ENCODE results near the gene CCNI. TPM values are rescaled to one million over a fixed set of nuclear protein-coding genes. Genes with fewer than 3 reads are reported as not detected.
"Not testable (repeated sequence)": the region's sequence is repeated elsewhere in the genome, so short reads cannot be mapped to it uniquely, and the experiment has no call there.

The CCNI gene
- total RNA-seq, 1 donor from 2014 or later = 600 TPM

DNA sequence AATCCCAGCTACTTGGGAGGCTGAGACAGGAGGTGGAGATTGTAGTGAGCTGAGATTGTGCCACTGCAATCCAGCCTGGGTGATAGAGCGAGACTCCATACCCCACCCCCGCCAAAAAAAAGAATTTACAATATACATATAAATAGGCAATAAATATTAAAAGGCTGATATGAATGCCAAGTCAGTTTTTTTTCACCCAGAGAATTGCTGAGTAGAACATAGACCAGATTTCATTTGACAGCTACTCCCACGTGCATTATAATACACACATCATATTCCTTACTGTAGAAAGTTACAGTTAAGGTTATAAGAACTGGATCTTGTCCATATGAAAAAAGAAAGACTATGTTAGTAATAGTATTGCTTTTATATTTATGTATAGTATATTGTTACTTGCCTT, 18.7 kb upstream of the CCNI start:
- peaks cover 5% of the 10 kb centered on the region for H3K9me3 Mint-ChIP-seq (ENCODE audit: unreplicated experiment)
- H3K27ac Mint-ChIP-seq (ENCODE audit: unreplicated experiment) = no peak overlapping the region
- H3K27me3 Mint-ChIP-seq (ENCODE audit: unreplicated experiment) = no peaks in the 10 kb centered on the region
- H3K36me3 Mint-ChIP-seq (ENCODE audit: unreplicated experiment) = no peaks in the 10 kb centered on the region
- TF ChIP-seq, protein P1, sequence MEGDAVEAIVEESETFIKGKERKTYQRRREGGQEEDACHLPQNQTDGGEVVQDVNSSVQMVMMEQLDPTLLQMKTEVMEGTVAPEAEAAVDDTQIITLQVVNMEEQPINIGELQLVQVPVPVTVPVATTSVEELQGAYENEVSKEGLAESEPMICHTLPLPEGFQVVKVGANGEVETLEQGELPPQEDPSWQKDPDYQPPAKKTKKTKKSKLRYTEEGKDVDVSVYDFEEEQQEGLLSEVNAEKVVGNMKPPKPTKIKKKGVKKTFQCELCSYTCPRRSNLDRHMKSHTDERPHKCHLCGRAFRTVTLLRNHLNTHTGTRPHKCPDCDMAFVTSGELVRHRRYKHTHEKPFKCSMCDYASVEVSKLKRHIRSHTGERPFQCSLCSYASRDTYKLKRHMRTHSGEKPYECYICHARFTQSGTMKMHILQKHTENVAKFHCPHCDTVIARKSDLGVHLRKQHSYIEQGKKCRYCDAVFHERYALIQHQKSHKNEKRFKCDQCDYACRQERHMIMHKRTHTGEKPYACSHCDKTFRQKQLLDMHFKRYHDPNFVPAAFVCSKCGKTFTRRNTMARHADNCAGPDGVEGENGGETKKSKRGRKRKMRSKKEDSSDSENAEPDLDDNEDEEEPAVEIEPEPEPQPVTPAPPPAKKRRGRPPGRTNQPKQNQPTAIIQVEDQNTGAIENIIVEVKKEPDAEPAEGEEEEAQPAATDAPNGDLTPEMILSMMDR (IDR thresholded peaks at IDR 0.05; ENCODE audit: partially characterized antibody, unreplicated experiment) = no peak
- peaks cover 3% of the 10 kb centered on the region for H3K4me1 Mint-ChIP-seq (ENCODE audit: low read depth, unreplicated experiment)
- no peak for DNase-seq
- H3K4me3 Mint-ChIP-seq (ENCODE audit: unreplicated experiment) = no peak overlapping the region

- Mint-ChIP-seq H3K4me3 (ENCODE audit: unreplicated experiment) (no peak overlapping the region), H3K27ac (ENCODE audit: unreplicated experiment) (no peak overlapping the region)
- TF ChIP-seq, protein P1 (IDR thresholded peaks at IDR 0.05; ENCODE audit: partially characterized antibody, unreplicated experiment) = no peak
These were observed 17.6 kb upstream of the CCNI start for GRCh38 chr4:77093401-77093800.

DNA sequence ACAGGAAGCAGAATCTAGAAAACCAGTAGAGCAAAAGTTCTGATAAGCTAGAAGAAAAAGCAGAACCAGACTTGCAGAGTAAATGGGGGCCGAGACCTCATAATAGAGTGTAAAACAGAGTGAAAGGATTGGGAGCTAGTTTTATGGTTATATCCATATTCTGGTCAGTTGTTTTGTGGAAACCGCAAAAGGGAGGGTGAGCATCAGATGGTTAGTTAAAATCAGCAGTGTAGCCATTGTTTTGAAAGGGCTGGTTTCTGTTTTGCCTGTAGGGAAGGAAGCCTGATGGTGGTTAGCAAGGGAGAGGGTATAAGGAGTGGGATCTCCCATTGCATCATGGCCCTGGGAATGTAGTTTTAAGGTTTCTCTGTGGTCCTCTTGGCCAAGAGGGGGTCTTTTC, 17.2 kb upstream of the CCNI start:
- no peaks in the 10 kb centered on the region for H3K27me3 Mint-ChIP-seq (ENCODE audit: unreplicated experiment)
- no peak overlapping the region for H3K4me3 Mint-ChIP-seq (ENCODE audit: unreplicated experiment)
- no peak overlapping the region for H3K27ac Mint-ChIP-seq (ENCODE audit: unreplicated experiment)
- TF ChIP-seq, protein P1 (IDR thresholded peaks at IDR 0.05; ENCODE audit: partially characterized antibody, unreplicated experiment) = no peak
- H3K36me3 Mint-ChIP-seq (ENCODE audit: unreplicated experiment) = no peaks in the 10 kb centered on the region
- DNase-seq = no peak
- peaks cover 3% of the 10 kb centered on the region for H3K4me1 Mint-ChIP-seq (ENCODE audit: low read depth, unreplicated experiment)
- H3K9me3 Mint-ChIP-seq (ENCODE audit: unreplicated experiment) = peaks cover 5% of the 10 kb centered on the region

More at GRCh38 chr4:77093401-77093800, 17.6 kb upstream of the CCNI start:
- Mint-ChIP-seq H3K9me3 (ENCODE audit: unreplicated experiment) (peaks cover 5% of the 10 kb centered on the region), H3K27me3 (ENCODE audit: unreplicated experiment) (no peaks in the 10 kb centered on the region), H3K4me1 (ENCODE audit: low read depth, unreplicated experiment) (peaks cover 3% of the 10 kb centered on the region), H3K36me3 (ENCODE audit: unreplicated experiment) (no peaks in the 10 kb centered on the region)
- no peak for DNase-seq

DNA sequence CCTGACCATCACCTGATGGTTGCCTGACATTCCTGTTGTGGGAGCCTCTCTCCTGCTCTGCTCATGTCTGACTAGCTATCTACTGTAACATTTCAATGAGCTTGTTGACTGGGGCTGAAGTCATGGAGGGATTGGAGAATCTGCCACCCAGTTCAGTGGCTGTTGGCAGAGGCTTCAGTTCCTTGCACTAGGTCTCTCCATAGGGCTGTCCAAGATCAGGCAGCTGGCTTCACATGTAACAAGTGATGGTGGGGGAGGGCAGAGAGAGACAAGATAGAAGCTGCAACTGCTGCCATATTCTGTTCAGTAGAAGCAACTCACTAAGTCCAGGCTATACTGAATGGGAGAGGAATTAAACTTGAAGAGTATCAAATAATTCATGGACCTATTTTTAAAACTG, 14.1 kb upstream of the CCNI start:
- peaks cover 4% of the 10 kb centered on the region for H3K9me3 Mint-ChIP-seq (ENCODE audit: unreplicated experiment)
- no peaks in the 10 kb centered on the region for H3K4me1 Mint-ChIP-seq (ENCODE audit: low read depth, unreplicated experiment)
- no peak overlapping the region for H3K4me3 Mint-ChIP-seq (ENCODE audit: unreplicated experiment)
- H3K27me3 Mint-ChIP-seq (ENCODE audit: unreplicated experiment) = no peaks in the 10 kb centered on the region
- H3K27ac Mint-ChIP-seq (ENCODE audit: unreplicated experiment) = no peak overlapping the region
- TF ChIP-seq, protein P1 (IDR thresholded peaks at IDR 0.05; ENCODE audit: partially characterized antibody, unreplicated experiment) = no peak
- H3K36me3 Mint-ChIP-seq (ENCODE audit: unreplicated experiment) = no peaks in the 10 kb centered on the region
- no peak for DNase-seq

GRCh38 chr4:77087027-77087426, 11.2 kb upstream of the CCNI start:
- H3K4me3 Mint-ChIP-seq (ENCODE audit: unreplicated experiment) = not testable (repeated sequence)

More at GRCh38 chr4:77087027-77087426, 11.2 kb upstream of the CCNI start:
- H3K4me1 Mint-ChIP-seq (ENCODE audit: low read depth, unreplicated experiment); H3K36me3 Mint-ChIP-seq (ENCODE audit: unreplicated experiment); H3K27me3 Mint-ChIP-seq (ENCODE audit: unreplicated experiment); H3K27ac Mint-ChIP-seq (ENCODE audit: unreplicated experiment); DNase-seq; H3K9me3 Mint-ChIP-seq (ENCODE audit: unreplicated experiment): not testable (repeated sequence)
